GM13976 (cell line): Measurements from ENCODE around the gene ZMIZ1.

Source experiments
- DNase-seq: peaks from one replicate; pipeline ENCODE4 v3.0.0; 2012; ENCODE audit warnings: low spot score
- CTCF ChIP-seq: IDR thresholded peaks from 2 replicates; pipeline ENCODE4 v1.5.1; 2012; ENCODE audit warnings: borderline replicate concordance, mild to moderate bottlenecking; ENCODE audit not compliant: insufficient read depth; ENCODE audit errors: extremely low read depth, missing control alignments, control extremely low read depth
- in situ Hi-C: fragments of 300-500 bp; cut with MboI; formaldehyde crosslinking; loops from one replicate; pipeline ENCODE4 v1.12.0; 2022; ENCODE audit warnings: low sequenced_read_pairs, mixed read lengths, inconsistent platforms; ENCODE audit not compliant: unreplicated experiment

ZMIZ1 gene

GRCh38 chr10:79303631-79304478, 235.1 kb downstream of the ZMIZ1 start:
- TF ChIP-seq CTCF: no peak
- DNase-seq: no peak
- in situ Hi-C loops: no loop called here

- TF ChIP-seq CTCF: no peak
- no peak for DNase-seq
- in situ Hi-C loops: no loop called here
Measured at GRCh38 chr10:79304479-79305087, 235.8 kb downstream of the ZMIZ1 start.

GRCh38 chr10:79305515-79305914, 236.7 kb downstream of the ZMIZ1 start:
- in situ Hi-C loops: no loop called here
- no peak for DNase-seq
- no peak for TF ChIP-seq CTCF

- DNase-seq: no peak
- in situ Hi-C loops: no loop called here
- no peak for TF ChIP-seq CTCF
Measured at GRCh38 chr10:79305988-79306387, 237.2 kb downstream of the ZMIZ1 start.

- no peak for TF ChIP-seq CTCF
- DNase-seq: no peak
- in situ Hi-C loops: no loop called here
Measured at GRCh38 chr10:79306644-79307220, 238.0 kb downstream of the ZMIZ1 start.

- no peak for TF ChIP-seq CTCF
- in situ Hi-C loops: no loop called here
- no peak for DNase-seq
Measured at GRCh38 chr10:79308016-79308415, 239.2 kb downstream of the ZMIZ1 start.
